ENCODE data around the gene TNFRSF1B.

Gene TNFRSF1B

DNA sequence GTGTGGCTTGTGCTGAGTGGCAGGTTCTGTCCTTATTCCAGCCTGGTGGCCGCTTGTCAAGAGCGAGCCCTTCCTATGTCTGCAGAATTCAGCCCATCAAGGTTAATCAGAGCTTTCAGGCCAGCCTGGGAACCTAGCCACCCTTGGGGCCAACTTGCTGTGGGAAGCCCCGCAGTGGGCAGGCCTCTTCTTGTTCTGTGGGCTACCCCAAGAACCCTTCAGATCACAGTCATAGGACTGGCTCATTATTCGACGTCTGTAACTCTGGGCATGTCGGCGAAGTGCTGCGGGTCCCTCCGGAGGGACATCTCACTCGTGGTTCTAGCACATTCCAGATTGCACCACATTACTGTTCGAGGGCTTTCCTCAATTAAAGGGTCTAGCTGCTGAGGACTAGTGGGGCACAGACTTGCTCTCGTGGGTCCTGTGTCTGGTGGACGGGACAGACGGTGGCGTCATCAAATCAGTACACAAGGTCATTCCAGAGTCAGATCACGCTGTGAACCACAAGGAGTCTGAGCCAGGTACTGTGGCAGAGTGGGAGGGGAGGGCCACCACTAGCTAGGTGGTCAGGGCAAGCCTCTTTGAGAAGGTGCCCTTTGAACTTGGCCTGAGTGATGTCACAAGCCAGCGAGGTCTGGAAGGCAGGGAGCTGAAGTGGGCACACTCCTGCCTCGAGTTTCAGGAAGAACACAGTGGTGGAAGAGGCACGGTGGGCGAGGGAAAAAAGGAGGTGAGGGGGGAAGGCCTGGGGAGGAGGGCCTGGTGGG, 20.3 kb upstream of the TNFRSF1B start:
- no peaks in the 10 kb centered on the region for H4K20me1 ChIP-seq (ENCODE audit: control insufficient read depth, insufficient read depth, low read depth, low read length)
- H3K4me2 ChIP-seq (ENCODE audit: low read length), result no peak overlapping the region
- H3K27me3 ChIP-seq (ENCODE audit: control insufficient read depth, low read length), result no peaks in the 10 kb centered on the region
- TF ChIP-seq EZH2phosphoT487 (IDR thresholded peaks at IDR 0.05; ENCODE audit: borderline replicate concordance, low read length) (no peak), CTCF (IDR thresholded peaks at IDR 0.05; ENCODE audit: low read depth, low read length, poor library complexity, severe bottlenecking) (no peak)
- no peaks in the 10 kb centered on the region; the same call in 1 of the 2 replicates for H3K36me3 ChIP-seq (ENCODE audit: control insufficient read depth, low read length)
- peaks cover 26% of the 10 kb centered on the region for H3F3A ChIP-seq (ENCODE audit: control insufficient read depth, insufficient read depth)
- H3K4me3 ChIP-seq (ENCODE audit: low read length), result no peak overlapping the region
- no peaks in the 10 kb centered on the region for H3K9me2 ChIP-seq (replicated peaks; ENCODE audit: control insufficient read depth, low read length)
- peaks cover 82% of the 10 kb centered on the region for H3K4me1 ChIP-seq (ENCODE audit: control insufficient read depth, low read length)
- H3K27ac ChIP-seq (ENCODE audit: low read depth, low read length), result no peak overlapping the region
- peaks cover 3% of the 10 kb centered on the region; the same call in 1 of the 2 replicates for H3K9me3 ChIP-seq (ENCODE audit: control insufficient read depth, insufficient read depth, low read length)
- H3K79me2 ChIP-seq (ENCODE audit: control insufficient read depth, low read length), result no peaks in the 10 kb centered on the region

GRCh38 chr1:12147201-12147701, 19.5 kb upstream of the TNFRSF1B start:
- H3F3A ChIP-seq (ENCODE audit: control insufficient read depth, insufficient read depth), result peaks cover 31% of the 10 kb centered on the region
- H3K4me2 ChIP-seq (ENCODE audit: low read length), result no peak overlapping the region
- H3K36me3 ChIP-seq (ENCODE audit: control insufficient read depth, low read length), result no peaks in the 10 kb centered on the region; the same call in 1 of the 2 replicates
- H3K4me3 ChIP-seq (ENCODE audit: low read length), result no peak overlapping the region
- H4K20me1 ChIP-seq (ENCODE audit: control insufficient read depth, insufficient read depth, low read depth, low read length), result no peaks in the 10 kb centered on the region
- H3K4me1 ChIP-seq (ENCODE audit: control insufficient read depth, low read length), result peaks cover 90% of the 10 kb centered on the region
- H3K9me3 ChIP-seq (ENCODE audit: control insufficient read depth, insufficient read depth, low read length), result peaks cover 3% of the 10 kb centered on the region; the same call in 1 of the 2 replicates
- TF ChIP-seq EZH2phosphoT487 (IDR thresholded peaks at IDR 0.05; ENCODE audit: borderline replicate concordance, low read length) (no peak), CTCF (IDR thresholded peaks at IDR 0.05; ENCODE audit: low read depth, low read length, poor library complexity, severe bottlenecking) (no peak)
- H3K79me2 ChIP-seq (ENCODE audit: control insufficient read depth, low read length), result no peaks in the 10 kb centered on the region
- H3K27me3 ChIP-seq (ENCODE audit: control insufficient read depth, low read length), result no peaks in the 10 kb centered on the region
- H3K27ac ChIP-seq (ENCODE audit: low read depth, low read length), result no peak overlapping the region
- no peaks in the 10 kb centered on the region for H3K9me2 ChIP-seq (replicated peaks; ENCODE audit: control insufficient read depth, low read length)

- Histone ChIP-seq H3K9me3 (ENCODE audit: control insufficient read depth, insufficient read depth, low read length) (peaks cover 3% of the 10 kb centered on the region; the same call in 1 of the 2 replicates), H3K27ac (ENCODE audit: low read depth, low read length) (peak overlapping the region; percentile 97)
Observed at GRCh38 chr1:12148160-12148957, 18.4 kb upstream of the TNFRSF1B start.

More at GRCh38 chr1:12148160-12148957, 18.4 kb upstream of the TNFRSF1B start:
- Histone ChIP-seq H4K20me1 (ENCODE audit: control insufficient read depth, insufficient read depth, low read depth, low read length) (no peaks in the 10 kb centered on the region), H3K36me3 (ENCODE audit: control insufficient read depth, low read length) (no peaks in the 10 kb centered on the region; the same call in 1 of the 2 replicates), H3K79me2 (ENCODE audit: control insufficient read depth, low read length) (no peaks in the 10 kb centered on the region), H3K4me3 (ENCODE audit: low read length) (peak overlapping the region; percentile 66), H3F3A (ENCODE audit: control insufficient read depth, insufficient read depth) (peaks cover 35% of the 10 kb centered on the region), H3K4me1 (ENCODE audit: control insufficient read depth, low read length) (peaks cover 94% of the 10 kb centered on the region), H3K27me3 (ENCODE audit: control insufficient read depth, low read length) (no peaks in the 10 kb centered on the region), H3K9me2 (replicated peaks; ENCODE audit: control insufficient read depth, low read length) (no peaks in the 10 kb centered on the region), H3K4me2 (ENCODE audit: low read length) (peak overlapping the region; percentile 83)
- TF ChIP-seq CTCF (IDR thresholded peaks at IDR 0.05; ENCODE audit: low read depth, low read length, poor library complexity, severe bottlenecking), result no peak
- no peak for TF ChIP-seq EZH2phosphoT487 (IDR thresholded peaks at IDR 0.05; ENCODE audit: borderline replicate concordance, low read length)

Data from DOHH2 (cell line).